ENCODE results near the gene MAP4K2. TPM values are rescaled to one million over a fixed set of nuclear protein-coding genes. Genes with fewer than 3 reads are reported as not detected.

MAP4K2 gene
- total RNA-seq, 2 experiments from 2014 or later: 92.0 to 96.2 TPM

DNA sequence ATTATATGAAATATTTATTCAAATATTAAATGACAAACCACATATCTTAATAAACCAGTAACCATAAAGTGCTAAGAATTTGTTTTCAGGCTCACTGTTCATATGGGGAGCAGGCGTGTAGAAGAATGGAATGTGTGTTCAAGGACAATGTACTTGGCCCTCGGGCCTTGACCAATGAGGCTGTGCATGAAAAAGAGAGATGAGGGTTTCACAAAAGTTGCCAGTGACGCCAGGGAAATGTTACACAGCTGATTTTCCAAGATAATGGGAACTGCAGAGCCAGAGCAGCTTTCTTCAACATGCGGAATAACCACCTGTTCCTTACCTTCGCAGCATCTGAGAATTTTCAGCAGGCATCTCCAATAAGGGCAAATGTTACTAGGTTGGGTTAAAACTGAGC, 28.9 kb downstream of the MAP4K2 start:
- no peaks in the 10 kb centered on the region for H3K9me3 Mint-ChIP-seq
- no peaks in the 10 kb centered on the region for H3K27me3 Mint-ChIP-seq
- peak overlapping the region; percentile 16 for H3K4me3 Mint-ChIP-seq
- peaks cover 62% of the 10 kb centered on the region for H3K36me3 Mint-ChIP-seq
- peaks cover 65% of the 10 kb centered on the region for H3K4me1 Mint-ChIP-seq
- no peak overlapping the region for H3K27ac Mint-ChIP-seq
- ATAC-seq (ENCODE audit: low read depth) (no peak), DNase-seq (no peak)
- POLR2A ChIA-PET: interaction anchor here (3.0 to 11.0 kb wide), 2 partner anchors 11 to 30 kb away, joined by 18 to 157 read pairs; partner anchors contain the start of genes PYGM and RASGRP2

DNA sequence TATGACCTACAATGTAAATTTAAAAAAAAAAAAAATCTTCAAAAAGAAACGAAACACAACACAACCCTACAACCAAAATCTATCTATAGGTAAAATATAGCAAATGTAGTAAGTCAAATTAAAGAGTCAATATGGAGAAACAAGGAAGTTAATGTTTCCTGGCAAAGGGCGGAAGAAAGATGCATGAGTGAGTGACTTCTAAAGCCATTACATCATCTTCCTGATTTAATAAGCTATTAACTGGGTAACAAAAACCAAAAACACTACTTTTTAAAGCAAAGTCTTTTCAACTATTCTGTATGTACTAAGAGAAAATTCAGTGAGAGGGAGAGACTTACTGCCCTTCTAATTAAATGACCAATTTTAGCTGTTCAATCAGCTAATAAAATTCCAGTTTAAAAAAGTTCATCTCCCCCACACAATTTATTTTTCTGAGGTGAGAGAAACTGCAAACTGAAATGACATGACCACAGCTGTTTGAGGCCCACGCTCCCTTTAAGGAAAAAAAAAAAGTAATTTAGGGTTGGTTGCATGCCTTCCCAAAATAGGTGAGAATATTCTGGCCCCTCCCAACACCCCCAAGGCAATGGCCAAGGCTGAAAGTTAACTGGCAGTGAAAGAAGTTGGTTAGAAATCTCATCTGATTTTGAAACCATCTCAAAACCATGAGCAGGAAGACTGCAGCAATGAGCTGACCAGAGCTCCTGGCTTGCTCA, 30.6 kb downstream of the MAP4K2 start:
- H3K4me1 Mint-ChIP-seq: peaks cover 73% of the 10 kb centered on the region
- no peaks in the 10 kb centered on the region for H3K9me3 Mint-ChIP-seq
- peaks cover 76% of the 10 kb centered on the region for H3K36me3 Mint-ChIP-seq
- ATAC-seq (ENCODE audit: low read depth): no peak
- peak overlapping the region; percentile 79 for H3K27ac Mint-ChIP-seq
- H3K27me3 Mint-ChIP-seq: no peaks in the 10 kb centered on the region
- H3K4me3 Mint-ChIP-seq: peak overlapping the region; percentile 26
- no peak for DNase-seq
- POLR2A ChIA-PET: interaction anchor here (0.5 to 11.0 kb wide), 5 partner anchors 9 to 256 kb away, joined by 3 to 157 read pairs (median 5); partner anchors contain the start of genes MAP4K2, PYGM and RASGRP2

DNA sequence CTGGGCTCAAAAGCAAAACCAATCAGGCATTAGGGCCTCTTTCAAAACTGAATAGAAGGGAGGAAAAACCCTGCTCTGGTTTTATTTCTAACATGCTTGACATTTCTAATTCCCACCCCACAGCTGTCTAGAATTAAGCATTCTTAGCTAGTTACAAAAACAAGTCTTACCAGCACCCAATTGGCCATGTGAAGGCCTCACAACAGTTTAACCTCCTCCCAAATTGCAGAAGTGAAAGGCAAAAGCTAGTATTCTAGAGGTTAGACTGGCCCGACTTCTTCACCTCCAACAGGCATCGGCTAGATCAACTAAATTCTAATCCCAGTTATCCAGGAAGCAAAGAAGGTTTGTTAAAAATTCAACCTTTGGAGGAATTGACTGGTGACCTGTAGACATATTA, 31.2 kb downstream of the MAP4K2 start:
- peaks cover 70% of the 10 kb centered on the region for H3K36me3 Mint-ChIP-seq
- no peaks in the 10 kb centered on the region for H3K9me3 Mint-ChIP-seq
- no peaks in the 10 kb centered on the region for H3K27me3 Mint-ChIP-seq
- no peak for ATAC-seq (ENCODE audit: low read depth)
- H3K4me1 Mint-ChIP-seq: peaks cover 70% of the 10 kb centered on the region
- H3K4me3 Mint-ChIP-seq: peak overlapping the region; percentile 26
- DNase-seq: no peak
- POLR2A ChIA-PET: interaction anchor here (0.5 to 11.0 kb wide), 4 partner anchors 8 to 256 kb away, joined by 3 to 157 read pairs (median 7); partner anchors contain the start of genes MAP4K2, PYGM and RASGRP2
- peak overlapping the region; percentile 79 for H3K27ac Mint-ChIP-seq

DNA sequence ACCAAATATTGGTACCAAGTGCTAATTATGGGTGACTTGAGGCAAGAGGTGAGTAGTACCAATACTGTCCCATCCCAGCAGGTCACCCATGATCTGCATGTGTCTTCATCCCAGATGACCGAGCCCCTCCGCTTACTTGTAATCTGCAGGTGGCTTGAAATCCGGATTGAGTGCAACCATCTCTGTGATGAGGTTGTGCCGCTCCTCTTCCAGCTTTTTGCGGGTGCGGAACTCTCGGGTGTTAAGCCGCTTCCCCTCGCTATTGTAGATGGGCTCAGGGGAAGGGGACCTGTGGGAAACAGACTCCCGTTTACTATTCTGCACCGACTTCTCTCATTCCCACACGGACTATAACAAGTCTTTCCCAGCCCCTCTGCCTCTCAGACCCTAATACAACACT, 32.9 kb downstream of the MAP4K2 start:
- H3K36me3 Mint-ChIP-seq: peaks cover 62% of the 10 kb centered on the region
- H3K27me3 Mint-ChIP-seq: no peaks in the 10 kb centered on the region
- ATAC-seq (ENCODE audit: low read depth): no peak
- H3K9me3 Mint-ChIP-seq: no peaks in the 10 kb centered on the region
- H3K4me1 Mint-ChIP-seq: peaks cover 62% of the 10 kb centered on the region
- POLR2A ChIA-PET: interaction anchor here (11.0 to 14.2 kb wide), 2 partner anchors 7 to 25 kb away, joined by 157 to 278 read pairs; partner anchors contain the start of genes PYGM and RASGRP2
- peak; percentile 21 for DNase-seq
- no peak overlapping the region for H3K4me3 Mint-ChIP-seq
- H3K27ac Mint-ChIP-seq: no peak overlapping the region

DNA sequence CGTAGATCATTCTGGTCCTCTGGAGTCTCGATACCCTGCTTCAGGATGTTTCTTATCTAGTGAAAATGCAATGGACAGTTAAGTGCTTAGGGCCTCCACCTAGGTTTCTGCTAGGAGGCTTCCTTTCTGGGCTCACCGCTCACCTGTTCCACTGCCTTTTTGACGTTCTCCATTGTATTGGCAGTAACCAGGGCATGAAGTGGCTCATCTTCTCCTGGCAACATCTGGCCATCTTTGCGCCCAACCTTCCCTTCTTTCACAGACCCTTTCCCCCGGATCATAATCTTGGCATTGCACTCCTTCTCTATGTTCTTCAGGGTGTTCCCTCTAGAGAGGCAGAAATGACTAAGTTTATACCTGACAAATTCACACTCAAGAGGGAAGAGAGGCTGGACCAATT, 33.7 kb downstream of the MAP4K2 start:
- no peak overlapping the region for H3K27ac Mint-ChIP-seq
- H3K36me3 Mint-ChIP-seq: peaks cover 61% of the 10 kb centered on the region
- no peak for ATAC-seq (ENCODE audit: low read depth)
- no peak overlapping the region for H3K4me3 Mint-ChIP-seq
- POLR2A ChIA-PET: interaction anchor here (11.0 to 14.2 kb wide), 2 partner anchors 6 to 24 kb away, joined by 157 to 278 read pairs; partner anchors contain the start of genes PYGM and RASGRP2
- DNase-seq: no peak
- H3K4me1 Mint-ChIP-seq: peaks cover 65% of the 10 kb centered on the region
- no peaks in the 10 kb centered on the region for H3K27me3 Mint-ChIP-seq
- no peaks in the 10 kb centered on the region for H3K9me3 Mint-ChIP-seq

DNA sequence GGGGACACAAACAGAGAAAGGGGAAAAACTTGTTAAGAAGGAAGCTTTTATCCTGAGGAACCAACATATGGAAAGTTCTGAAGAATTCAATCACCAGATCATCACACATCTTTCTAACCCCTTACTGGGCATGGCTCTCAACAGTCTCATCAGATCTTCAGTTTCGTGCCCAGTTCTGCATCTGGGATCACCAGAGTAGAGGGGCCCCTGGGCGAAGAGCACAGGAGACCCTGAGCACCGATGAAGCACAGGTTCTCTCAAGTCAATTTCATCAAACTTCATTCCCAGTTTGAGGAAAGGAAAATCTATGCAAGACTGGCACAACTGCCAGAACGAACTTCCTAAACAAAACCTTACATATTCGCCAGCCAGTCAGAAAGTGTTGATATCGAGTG, 34.7 kb downstream of the MAP4K2 start:
- Mint-ChIP-seq H3K27me3 (no peaks in the 10 kb centered on the region), H3K36me3 (peaks cover 57% of the 10 kb centered on the region), H3K4me1 (peaks cover 67% of the 10 kb centered on the region), H3K9me3 (no peaks in the 10 kb centered on the region), H3K27ac (no peak overlapping the region), H3K4me3 (no peak overlapping the region)
- DNase-seq: no peak
- POLR2A ChIA-PET: interaction anchor here (10.4 to 14.2 kb wide), 2 partner anchors 7 to 23 kb away, joined by 157 to 278 read pairs; partner anchors contain the start of genes RASGRP2 and SF1
- no peak for ATAC-seq (ENCODE audit: low read depth)

DNA sequence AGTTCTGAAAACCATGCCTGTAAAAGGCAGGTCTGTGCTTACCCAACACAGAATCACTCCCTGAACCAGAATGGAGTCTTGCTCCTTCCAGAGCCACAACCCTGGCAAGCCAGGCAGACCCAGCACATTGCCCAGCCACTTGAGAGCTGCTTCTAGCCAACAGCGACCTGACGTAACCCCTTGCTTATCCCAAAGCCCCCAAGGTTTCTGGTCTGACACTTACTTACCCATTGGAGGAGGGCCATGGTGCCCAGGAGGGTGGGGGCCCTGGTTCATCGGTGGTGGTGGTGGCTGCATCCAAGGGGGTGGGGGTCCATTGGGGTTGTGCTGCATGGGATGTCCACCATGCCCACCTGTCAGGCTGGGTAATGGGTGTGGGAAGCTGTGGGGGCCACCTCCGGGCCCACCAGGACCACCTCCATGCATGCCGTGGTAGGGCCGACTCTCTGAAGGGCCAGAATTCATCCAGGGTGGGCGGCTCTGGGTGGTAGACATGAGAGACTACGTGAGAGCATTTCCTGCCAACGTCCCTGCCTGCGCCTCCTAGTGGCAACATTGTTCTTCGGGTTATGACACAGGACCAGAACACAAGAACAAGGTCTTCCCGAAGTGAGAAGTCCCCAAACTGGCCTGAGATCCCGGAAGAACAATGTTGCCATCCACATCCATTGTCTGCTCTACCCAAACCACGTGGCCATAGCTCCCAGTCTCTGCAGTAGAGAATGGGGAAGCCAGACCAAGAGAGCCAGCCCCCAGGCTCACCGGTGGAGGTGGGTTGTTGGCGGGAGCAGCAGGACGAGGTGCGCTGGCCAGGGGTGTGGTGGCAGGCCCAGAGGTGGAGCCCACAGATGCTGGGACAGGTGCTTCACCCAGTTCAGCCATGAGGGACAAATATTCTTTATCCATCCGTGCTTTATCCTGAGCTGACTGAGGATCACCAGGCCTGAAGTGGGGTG, 35.4 kb downstream of the MAP4K2 start:
- Mint-ChIP-seq H3K36me3 (peaks cover 56% of the 10 kb centered on the region), H3K4me3 (peak overlapping the region; percentile 39), H3K27ac (peak overlapping the region; percentile 70), H3K9me3 (no peaks in the 10 kb centered on the region), H3K27me3 (no peaks in the 10 kb centered on the region), H3K4me1 (peaks cover 67% of the 10 kb centered on the region)
- POLR2A ChIA-PET: interaction anchor here (10.4 to 14.2 kb wide), 2 partner anchors 7 to 23 kb away, joined by 157 to 278 read pairs; partner anchors contain the start of genes RASGRP2 and SF1
- DNase-seq (peak; percentile 81), ATAC-seq (ENCODE audit: low read depth) (peak; percentile 30)

DNA sequence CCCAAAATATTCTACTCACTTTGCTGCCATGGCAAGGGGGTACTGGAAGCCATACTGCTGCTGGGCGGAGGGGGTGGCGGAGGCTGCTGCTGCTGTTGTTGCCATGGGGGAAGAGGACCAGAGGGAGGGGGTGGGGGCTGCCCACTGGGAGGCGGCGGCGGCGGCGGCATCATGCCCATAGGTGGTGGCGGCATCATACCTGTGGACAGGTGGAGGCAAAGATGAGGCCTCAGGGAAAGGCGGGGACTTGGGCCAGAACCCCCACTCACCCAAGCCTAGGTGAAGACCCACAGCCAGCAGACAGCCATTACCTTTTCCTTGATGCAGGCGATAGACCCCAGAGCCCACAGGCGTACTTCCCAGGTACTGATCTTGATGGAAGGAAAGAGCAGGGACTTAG, 36.1 kb downstream of the MAP4K2 start:
- Mint-ChIP-seq H3K27ac (peak overlapping the region; percentile 19), H3K4me3 (peak overlapping the region; percentile 8), H3K9me3 (no peaks in the 10 kb centered on the region), H3K36me3 (peaks cover 51% of the 10 kb centered on the region), H3K4me1 (peaks cover 66% of the 10 kb centered on the region), H3K27me3 (no peaks in the 10 kb centered on the region)
- ATAC-seq (ENCODE audit: low read depth) (no peak), DNase-seq (peak; percentile 26)
- POLR2A ChIA-PET: interaction anchor here (10.4 to 14.2 kb wide), 2 partner anchors 8 to 22 kb away, joined by 157 to 278 read pairs; partner anchors contain the start of genes RASGRP2 and SF1

DNA sequence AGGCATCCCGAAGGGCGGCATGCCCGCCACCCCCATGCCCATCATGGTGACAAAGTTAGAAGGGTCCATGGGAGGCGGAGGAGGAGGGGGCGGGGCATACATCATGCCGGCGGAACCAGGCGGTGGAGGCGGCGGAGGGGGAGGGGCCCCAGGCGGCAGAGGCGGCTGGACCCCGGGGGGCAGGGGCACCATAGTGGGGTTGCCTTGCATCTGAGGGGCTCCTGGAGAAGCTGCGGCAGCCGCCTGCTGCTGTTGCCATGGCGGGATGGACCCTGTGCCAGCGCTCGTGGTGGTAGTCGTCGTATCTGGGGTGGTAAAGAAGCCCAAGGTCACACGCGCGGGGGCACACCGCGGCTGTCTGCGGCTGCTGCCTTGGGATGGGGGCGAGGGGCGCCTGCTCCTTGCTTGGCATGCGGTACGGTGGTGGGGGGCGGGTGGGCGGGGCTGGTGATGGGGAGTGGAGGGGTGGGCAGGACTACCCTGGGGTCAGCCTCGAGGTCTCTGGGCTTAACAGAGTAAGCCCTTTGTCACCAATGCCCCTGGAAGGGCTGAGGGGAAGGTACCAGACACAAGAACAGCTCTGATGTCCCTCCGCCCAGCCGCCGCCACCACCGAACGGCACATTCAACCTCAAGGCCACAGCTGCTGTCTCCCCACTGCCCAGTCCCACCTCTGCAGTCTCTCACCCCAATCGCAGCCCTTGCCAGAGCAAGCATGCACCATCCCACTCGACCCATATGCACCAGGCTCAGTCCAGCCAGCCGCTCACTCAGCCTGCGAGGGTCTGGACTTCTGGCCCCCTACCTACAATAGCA, 37.0 kb downstream of the MAP4K2 start:
- peak; percentile 32 for DNase-seq
- Mint-ChIP-seq H3K27me3 (no peaks in the 10 kb centered on the region), H3K27ac (peak overlapping the region; percentile 88), H3K4me1 (peaks cover 66% of the 10 kb centered on the region), H3K4me3 (peak overlapping the region; percentile 80), H3K9me3 (no peaks in the 10 kb centered on the region), H3K36me3 (peaks cover 51% of the 10 kb centered on the region)
- POLR2A ChIA-PET: interaction anchor here (0.6 to 14.2 kb wide), 4 partner anchors 9 to 444 kb away, joined by 3 to 278 read pairs (median 80); partner anchors contain the start of genes RASGRP2 and SF1
- no peak for ATAC-seq (ENCODE audit: low read depth)

DNA sequence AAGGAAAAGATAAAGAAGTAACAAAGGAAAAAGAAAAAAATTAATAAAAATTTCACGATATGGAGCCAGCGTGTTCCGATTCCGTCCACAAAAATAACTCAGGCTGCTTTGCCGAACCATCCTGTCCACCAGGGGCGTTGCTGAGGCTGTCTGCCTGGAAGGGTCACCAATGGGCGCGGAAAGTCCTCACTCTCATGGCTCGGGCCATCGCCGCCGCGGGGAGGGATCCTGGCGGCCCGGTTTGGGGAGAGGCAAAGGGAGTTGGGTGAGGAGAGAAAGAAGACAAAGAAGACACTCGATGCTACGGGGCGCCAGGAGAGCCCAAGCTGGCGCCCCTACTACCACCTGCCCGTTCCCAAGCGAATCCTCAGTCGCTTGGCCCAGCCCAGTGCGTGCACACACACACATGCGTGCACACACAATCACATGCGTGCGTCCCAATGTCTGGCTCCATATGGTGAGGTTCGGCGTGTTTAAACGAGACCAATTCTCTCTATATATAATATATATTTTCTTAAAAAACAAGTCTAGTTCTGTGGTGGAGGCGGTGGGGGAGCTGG, 37.6 kb downstream of the MAP4K2 start:
- no peaks in the 10 kb centered on the region for H3K27me3 Mint-ChIP-seq
- POLR2A ChIA-PET: interaction anchor here (1.9 to 14.2 kb wide), 3 partner anchors 10 to 20 kb away, joined by 4 to 278 read pairs (median 157); partner anchors contain the start of genes RASGRP2 and SF1
- no peaks in the 10 kb centered on the region for H3K9me3 Mint-ChIP-seq
- H3K27ac Mint-ChIP-seq: peak overlapping the region; percentile 88
- no peak for ATAC-seq (ENCODE audit: low read depth)
- DNase-seq: peak; percentile 34
- peaks cover 48% of the 10 kb centered on the region for H3K36me3 Mint-ChIP-seq
- H3K4me1 Mint-ChIP-seq: peaks cover 70% of the 10 kb centered on the region
- H3K4me3 Mint-ChIP-seq: peak overlapping the region; percentile 80

DNA sequence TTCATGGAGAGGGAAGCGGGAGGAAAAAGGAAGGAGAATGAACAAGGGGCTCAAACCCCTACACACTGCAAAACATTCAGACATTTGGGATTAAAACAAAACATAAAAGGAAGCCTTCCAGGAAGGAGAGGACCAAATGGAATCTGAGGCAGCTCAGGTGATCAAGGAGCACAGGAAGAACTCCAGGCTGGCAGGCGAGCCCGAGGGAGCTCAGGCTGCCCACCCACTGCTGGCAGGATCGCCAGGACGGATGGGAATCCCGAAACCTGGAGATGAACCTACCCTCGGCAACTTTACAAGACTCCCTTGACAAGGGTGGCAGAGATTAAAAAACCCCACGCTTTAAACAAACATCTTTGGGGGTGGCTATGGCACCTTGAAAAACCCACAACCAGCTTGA, 38.3 kb downstream of the MAP4K2 start:
- DNase-seq: peak; percentile 32
- H3K27me3 Mint-ChIP-seq: no peaks in the 10 kb centered on the region
- peak overlapping the region; percentile 80 for H3K4me3 Mint-ChIP-seq
- no peak for ATAC-seq (ENCODE audit: low read depth)
- H3K27ac Mint-ChIP-seq: peak overlapping the region; percentile 88
- H3K9me3 Mint-ChIP-seq: no peaks in the 10 kb centered on the region
- POLR2A ChIA-PET: interaction anchor here (1.0 to 14.2 kb wide), 7 partner anchors 10 to 734 kb away, joined by 3 to 278 read pairs (median 4); partner anchors contain the start of genes MALAT1, RASGRP2 and SF1
- H3K4me1 Mint-ChIP-seq: peaks cover 73% of the 10 kb centered on the region
- H3K36me3 Mint-ChIP-seq: peaks cover 46% of the 10 kb centered on the region
